Measurements from ENCODE around the gene UBR3. TPM values are rescaled to one million over a fixed set of nuclear protein-coding genes. Genes with fewer than 3 reads are reported as not detected.
"Not testable (repeated sequence)": the region's sequence is repeated elsewhere in the genome, so short reads cannot be mapped to it uniquely, and the experiment has no call there.

The UBR3 gene
- total and polyA plus RNA-seq, 3 experiments from 2014 or later, result 8.5 to 22.1 (median 21.9) TPM

GRCh38 chr2:169840747-169841142 lies 13.5 kb downstream of the UBR3 start:
- POLR2A ChIA-PET, result no interaction called here
- Histone ChIP-seq H3K4me1 (ENCODE audit: insufficient read depth, low read length) (peaks cover 3% of the 10 kb centered on the region), H3K4me3 (ENCODE audit: low read length) (no peak overlapping the region), H3K27me3 (ENCODE audit: insufficient read depth, low read length, poor library complexity, severe bottlenecking) (no peaks in the 10 kb centered on the region), H3K27ac (ENCODE audit: low read depth, low read length) (peak overlapping the region; percentile 64), H3K36me3 (ENCODE audit: insufficient read depth, low read length) (no peaks in the 10 kb centered on the region), H3K9me3 (ENCODE audit: low read length) (no peaks in the 10 kb centered on the region)
- Mint-ChIP-seq H3K36me3 (peaks cover 0 to 18% (median 8%) of the 10 kb centered on the region in 3 donors), H3K4me1 (peaks cover 42 to 78% (median 63%) of the 10 kb centered on the region in 3 donors), H3K4me3 (no peak overlapping the region), H3K9me3 (no peaks in the 10 kb centered on the region), H3K27ac (no peak overlapping the region), H3K27me3 (no peaks in the 10 kb centered on the region)
- CTCF ChIA-PET, result no interaction called here
- no peak for DNase-seq

- H3K4me3 Mint-ChIP-seq; H3K36me3 ChIP-seq (ENCODE audit: insufficient read depth, low read length); H3K27ac Mint-ChIP-seq; H3K9me3 ChIP-seq (ENCODE audit: low read length); CTCF ChIA-PET; H3K27ac ChIP-seq (ENCODE audit: low read depth, low read length); H3K9me3 Mint-ChIP-seq; H3K4me1 ChIP-seq (ENCODE audit: insufficient read depth, low read length); POLR2A ChIA-PET; H3K4me3 ChIP-seq (ENCODE audit: low read length); H3K27me3 Mint-ChIP-seq; DNase-seq; H3K27me3 ChIP-seq (ENCODE audit: insufficient read depth, low read length, poor library complexity, severe bottlenecking): not testable (repeated sequence)
- peaks cover 44 to 76% (median 68%) of the 10 kb centered on the region in 3 donors for H3K4me1 Mint-ChIP-seq
- peaks cover 0 to 23% (median 7%) of the 10 kb centered on the region in 3 donors for H3K36me3 Mint-ChIP-seq
These were observed 14.4 kb downstream of the UBR3 start for GRCh38 chr2:169841625-169842024.

- H3K27me3 ChIP-seq (ENCODE audit: insufficient read depth, low read length, poor library complexity, severe bottlenecking), result no peaks in the 10 kb centered on the region
- H3K4me1 ChIP-seq (ENCODE audit: insufficient read depth, low read length), result peaks cover 10% of the 10 kb centered on the region
- no peak overlapping the region for H3K27ac ChIP-seq (ENCODE audit: low read depth, low read length)
- POLR2A ChIA-PET, result no interaction called here
- H3K9me3 ChIP-seq (ENCODE audit: low read length), result no peaks in the 10 kb centered on the region
- H3K36me3 Mint-ChIP-seq, result peaks cover 8 to 32% (median 12%) of the 10 kb centered on the region in 3 donors
- DNase-seq, result no peak
- H3K4me3 Mint-ChIP-seq, result no peak overlapping the region
- H3K36me3 ChIP-seq (ENCODE audit: insufficient read depth, low read length), result no peaks in the 10 kb centered on the region
- H3K4me3 ChIP-seq (ENCODE audit: low read length), result no peak overlapping the region
- H3K27ac Mint-ChIP-seq, result peak overlapping the region in 1 of 8 donors; percentile 18
- no peaks in the 10 kb centered on the region for H3K27me3 Mint-ChIP-seq
- peaks cover 41 to 73% (median 70%) of the 10 kb centered on the region in 3 donors for H3K4me1 Mint-ChIP-seq
- H3K9me3 Mint-ChIP-seq, result no peaks in the 10 kb centered on the region
- CTCF ChIA-PET, result no interaction called here
These were observed 17.8 kb downstream of the UBR3 start for GRCh38 chr2:169845016-169845415.

DNA sequence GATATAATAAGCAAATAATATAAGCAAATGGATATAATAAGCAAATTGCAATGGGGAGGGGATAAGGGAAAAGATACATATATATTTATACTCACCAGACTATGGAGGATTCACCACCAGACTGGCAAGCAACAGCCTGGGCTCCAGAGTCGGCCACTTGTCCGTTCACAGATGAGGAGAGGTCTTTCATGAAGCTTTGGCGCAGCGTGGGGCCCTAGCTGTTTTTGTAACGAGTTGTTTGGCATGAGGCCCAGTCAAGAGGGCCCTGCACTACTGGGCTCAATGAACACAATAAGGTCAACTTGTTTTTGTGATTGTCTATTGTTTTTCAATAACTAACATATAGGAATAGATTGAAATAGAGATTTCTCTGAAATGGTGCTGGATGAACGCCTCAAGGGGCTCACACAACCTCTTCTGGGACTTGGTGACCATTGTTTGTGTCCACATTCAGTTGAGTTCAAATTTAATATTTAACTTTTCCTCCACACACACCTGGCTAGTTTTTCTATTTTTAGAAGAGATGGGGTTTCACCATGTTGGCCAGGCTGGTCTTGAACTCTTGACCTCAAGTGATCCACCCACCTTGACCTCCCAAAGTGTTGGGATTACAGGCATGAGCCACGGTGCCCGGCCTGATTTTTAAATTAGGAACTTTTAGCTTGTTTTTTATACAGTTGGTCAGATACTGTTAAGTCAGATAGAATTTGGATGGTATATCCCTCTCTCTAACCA lies 21.9 kb downstream of the UBR3 start:
- H3K4me1 ChIP-seq (ENCODE audit: insufficient read depth, low read length), result peaks cover 11% of the 10 kb centered on the region
- CTCF ChIA-PET; H3K27me3 Mint-ChIP-seq; H3K27me3 ChIP-seq (ENCODE audit: insufficient read depth, low read length, poor library complexity, severe bottlenecking); H3K9me3 ChIP-seq (ENCODE audit: low read length); DNase-seq; H3K4me3 Mint-ChIP-seq; H3K36me3 ChIP-seq (ENCODE audit: insufficient read depth, low read length); H3K4me3 ChIP-seq (ENCODE audit: low read length); H3K27ac ChIP-seq (ENCODE audit: low read depth, low read length); H3K9me3 Mint-ChIP-seq: not testable (repeated sequence)
- peak overlapping the region in 1 of 8 donors; percentile 79 for H3K27ac Mint-ChIP-seq
- POLR2A ChIA-PET, result interaction anchor here (0.6 kb wide), 1 partner anchor 205 kb away, joined by 4 read pairs; no protein-coding TSS in a partner anchor
- H3K36me3 Mint-ChIP-seq, result peaks cover 8 to 30% (median 9%) of the 10 kb centered on the region in 3 donors
- H3K4me1 Mint-ChIP-seq, result peaks cover 45 to 71% (median 63%) of the 10 kb centered on the region in 3 donors

- Mint-ChIP-seq H3K27me3 (no peaks in the 10 kb centered on the region), H3K27ac (peak overlapping the region in 2 of 8 donors; percentile 2 to 79), H3K36me3 (peaks cover 8 to 29% (median 9%) of the 10 kb centered on the region in 3 donors), H3K9me3 (no peaks in the 10 kb centered on the region), H3K4me3 (peak overlapping the region in 4 of 7 donors; percentile 12 to 45 (median 24)), H3K4me1 (peaks cover 44 to 68% (median 57%) of the 10 kb centered on the region in 3 donors)
- Histone ChIP-seq H3K9me3 (ENCODE audit: low read length) (no peaks in the 10 kb centered on the region), H3K36me3 (ENCODE audit: insufficient read depth, low read length) (no peaks in the 10 kb centered on the region), H3K27ac (ENCODE audit: low read depth, low read length) (no peak overlapping the region), H3K27me3 (ENCODE audit: insufficient read depth, low read length, poor library complexity, severe bottlenecking) (no peaks in the 10 kb centered on the region), H3K4me3 (ENCODE audit: low read length) (no peak overlapping the region), H3K4me1 (ENCODE audit: insufficient read depth, low read length) (peaks cover 11% of the 10 kb centered on the region)
- POLR2A ChIA-PET, result interaction anchor here (0.6 kb wide), 1 partner anchor 205 kb away, joined by 4 read pairs; no protein-coding TSS in a partner anchor
- CTCF ChIA-PET, result no interaction called here
- no peak for DNase-seq
These were observed 22.5 kb downstream of the UBR3 start for GRCh38 chr2:169849710-169850109.

- no peaks in the 10 kb centered on the region for H3K36me3 ChIP-seq (ENCODE audit: insufficient read depth, low read length)
- Mint-ChIP-seq H3K27ac (peak overlapping the region in 5 of 8 donors; percentile 5 to 76 (median 44)), H3K4me1 (peaks cover 30 to 40% (median 39%) of the 10 kb centered on the region in 3 donors), H3K27me3 (no peaks in the 10 kb centered on the region), H3K36me3 (peaks cover 8 to 25% (median 8%) of the 10 kb centered on the region in 3 donors), H3K4me3 (no peak overlapping the region), H3K9me3 (peaks cover 0 to 2% (median 0%) of the 10 kb centered on the region in 5 donors)
- no peaks in the 10 kb centered on the region for H3K9me3 ChIP-seq (ENCODE audit: low read length)
- no peak overlapping the region for H3K4me3 ChIP-seq (ENCODE audit: low read length)
- H3K27ac ChIP-seq (ENCODE audit: low read depth, low read length), result no peak overlapping the region
- ChIA-PET POLR2A (no interaction called here), CTCF (no interaction called here)
- no peak for DNase-seq
- peaks cover 11% of the 10 kb centered on the region for H3K4me1 ChIP-seq (ENCODE audit: insufficient read depth, low read length)
- H3K27me3 ChIP-seq (ENCODE audit: insufficient read depth, low read length, poor library complexity, severe bottlenecking), result no peaks in the 10 kb centered on the region
These were observed 25.9 kb downstream of the UBR3 start for GRCh38 chr2:169853041-169853668.

GRCh38 chr2:169855281-169856258 lies 28.3 kb downstream of the UBR3 start:
- H3K36me3 ChIP-seq (ENCODE audit: insufficient read depth, low read length); CTCF ChIA-PET; H3K9me3 ChIP-seq (ENCODE audit: low read length); POLR2A ChIA-PET; H3K9me3 Mint-ChIP-seq; DNase-seq; H3K27ac ChIP-seq (ENCODE audit: low read depth, low read length); H3K4me1 ChIP-seq (ENCODE audit: insufficient read depth, low read length); H3K4me3 Mint-ChIP-seq; H3K27me3 Mint-ChIP-seq; H3K27me3 ChIP-seq (ENCODE audit: insufficient read depth, low read length, poor library complexity, severe bottlenecking); H3K4me3 ChIP-seq (ENCODE audit: low read length): not testable (repeated sequence)
- Mint-ChIP-seq H3K36me3 (peaks cover 0 to 18% (median 2%) of the 10 kb centered on the region in 3 donors), H3K4me1 (peaks cover 22 to 42% (median 32%) of the 10 kb centered on the region in 3 donors), H3K27ac (peak overlapping the region in 1 of 8 donors; percentile 58)
